HG02623 (cell line): ENCODE measurements around the gene ZFYVE9.
"Not testable (repeated sequence)": the region's sequence is repeated elsewhere in the genome, so short reads cannot be mapped to it uniquely, and the experiment has no call there.

Source experiments
- ATAC-seq: cut with Tn5 transposase; IDR thresholded peaks from one replicate; pipeline ENCODE4 v1.9.1; 2021; ENCODE audit warnings: moderate library complexity; ENCODE audit not compliant: unreplicated experiment

Gene ZFYVE9

DNA sequence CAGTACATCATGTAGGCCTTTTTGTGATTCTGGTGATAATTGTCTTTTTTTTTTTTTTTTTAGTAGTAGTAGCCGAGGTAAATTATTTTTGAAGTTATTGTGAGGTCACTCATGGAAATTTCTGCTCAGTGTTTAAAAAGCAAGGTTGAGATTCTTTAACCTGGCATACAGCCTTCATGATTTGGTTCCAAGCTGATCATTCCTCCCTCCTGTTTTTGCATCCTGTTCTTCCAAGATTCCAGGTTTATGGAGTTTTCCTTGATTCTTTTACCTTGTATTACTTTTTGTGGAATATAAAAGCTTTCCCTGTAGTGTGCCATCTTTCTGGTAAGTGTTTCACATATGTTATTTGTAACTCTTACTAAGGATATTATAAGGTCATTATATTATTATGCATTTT, 9.1 kb downstream of the ZFYVE9 start:
- ATAC-seq, result no peak

DNA sequence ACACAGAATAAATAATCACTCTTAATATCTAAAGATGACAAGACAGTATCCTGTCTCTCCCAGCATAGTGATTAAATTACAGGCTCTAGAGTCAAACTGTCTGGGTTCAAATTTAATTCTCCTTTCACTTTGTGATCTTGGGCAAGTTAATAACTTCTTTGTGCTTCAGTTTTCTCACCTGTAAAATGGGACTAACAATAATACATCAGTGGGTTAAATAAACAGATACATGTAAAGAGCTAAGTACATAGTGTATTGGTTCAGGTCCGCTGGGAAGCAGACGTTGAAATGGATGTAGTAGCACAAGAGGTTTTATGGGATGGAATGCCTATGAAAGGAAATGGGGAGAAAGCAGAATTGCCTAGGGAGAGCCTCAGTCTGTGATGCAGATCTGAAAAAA, 10.7 kb downstream of the ZFYVE9 start:
- no peak for ATAC-seq

DNA sequence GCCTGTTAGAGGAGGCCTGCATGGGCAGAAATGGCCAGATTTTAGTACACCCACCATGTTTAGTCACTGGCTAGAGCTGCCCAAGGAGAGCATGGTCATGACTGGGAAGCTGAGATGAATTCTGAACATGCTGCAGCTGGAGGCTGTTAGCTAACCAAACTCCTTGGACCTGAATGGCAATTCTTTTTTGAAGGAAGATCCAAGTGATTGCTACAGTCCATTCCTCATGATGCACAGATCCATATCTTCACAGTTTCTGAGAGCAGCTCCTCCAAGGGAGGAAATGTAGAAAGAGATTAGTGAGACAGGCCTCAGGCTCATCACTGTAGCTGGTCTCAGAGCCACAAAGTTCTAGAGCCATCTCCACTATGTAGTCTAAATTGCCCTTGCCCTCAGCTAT, 11.1 kb downstream of the ZFYVE9 start:
- ATAC-seq, result no peak

DNA sequence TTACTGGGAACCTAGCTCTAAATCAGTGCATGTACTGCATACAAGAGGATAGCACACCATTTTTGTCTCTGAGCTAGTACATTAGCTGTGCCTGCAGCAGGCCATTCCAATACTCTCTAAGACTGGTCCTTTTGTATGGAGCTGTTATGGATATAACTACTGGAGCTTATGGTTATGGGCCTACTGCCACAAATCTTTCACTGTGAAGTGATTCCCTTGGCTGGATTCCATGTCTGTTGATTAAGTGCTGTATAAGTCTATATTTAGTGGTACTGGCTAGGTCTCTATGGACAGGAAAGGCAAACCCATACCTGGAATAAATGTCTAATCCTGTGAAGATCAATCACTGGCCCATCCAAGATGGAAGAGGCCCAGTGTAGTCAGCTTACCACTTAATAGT, 12.0 kb downstream of the ZFYVE9 start:
- ATAC-seq, result no peak

DNA sequence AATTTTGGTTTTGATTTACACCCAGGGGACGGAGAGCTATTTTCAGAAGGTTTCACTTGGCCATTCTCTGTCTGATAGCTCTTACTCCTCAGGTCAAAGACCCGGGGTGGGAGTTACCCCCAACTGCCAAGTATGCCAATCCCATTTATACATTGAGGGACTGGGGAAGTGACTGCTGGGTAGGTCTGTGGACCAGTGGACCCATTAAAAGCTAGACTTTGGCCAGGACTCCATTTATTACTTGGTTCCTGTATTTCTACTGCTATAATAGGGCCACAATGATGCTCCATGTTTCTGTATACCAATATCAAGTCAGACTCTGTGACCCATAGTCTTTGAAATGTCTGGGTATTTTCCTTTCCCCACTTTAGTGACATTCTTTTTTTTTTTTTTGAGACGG, 14.6 kb downstream of the ZFYVE9 start:
- ATAC-seq, result no peak

DNA sequence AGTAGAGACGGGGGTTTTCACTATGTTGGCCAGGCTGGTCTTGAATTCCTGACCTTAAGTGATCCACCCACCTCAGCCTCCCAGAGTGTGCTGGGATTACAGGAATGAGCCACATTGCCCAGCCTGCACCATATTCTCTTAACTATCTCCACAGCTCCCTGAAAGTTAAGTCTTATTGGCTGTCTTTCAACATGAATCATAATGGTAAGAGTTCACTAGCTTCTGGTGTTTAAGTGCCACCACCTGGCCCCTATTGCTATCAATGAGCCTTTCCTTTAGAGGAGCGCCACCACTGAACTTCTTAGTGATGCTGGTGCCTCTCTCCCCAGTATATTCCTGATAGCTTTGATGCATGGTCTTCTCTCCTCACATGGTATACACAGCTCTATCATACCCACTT, 15.7 kb downstream of the ZFYVE9 start:
- ATAC-seq, result no peak

DNA sequence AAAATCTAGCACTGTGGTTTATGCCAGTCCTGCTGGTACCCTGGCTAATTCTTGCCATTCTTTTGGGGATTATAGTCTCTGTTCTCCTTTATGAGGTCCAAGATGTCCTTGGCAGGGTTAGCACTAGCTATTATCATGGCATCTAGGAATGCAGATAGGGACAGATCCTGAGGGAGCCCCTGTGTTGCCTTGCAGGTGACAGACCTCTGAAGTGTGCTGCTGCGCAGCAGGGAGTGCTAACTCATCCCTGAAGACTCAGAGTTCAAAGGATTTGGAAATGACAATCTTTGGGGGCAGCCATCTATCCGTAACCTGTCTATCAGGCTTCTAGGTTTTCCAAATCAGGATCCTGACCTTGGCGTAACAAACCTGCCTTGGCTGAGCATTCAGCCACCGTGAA, 16.3 kb downstream of the ZFYVE9 start:
- no peak for ATAC-seq

DNA sequence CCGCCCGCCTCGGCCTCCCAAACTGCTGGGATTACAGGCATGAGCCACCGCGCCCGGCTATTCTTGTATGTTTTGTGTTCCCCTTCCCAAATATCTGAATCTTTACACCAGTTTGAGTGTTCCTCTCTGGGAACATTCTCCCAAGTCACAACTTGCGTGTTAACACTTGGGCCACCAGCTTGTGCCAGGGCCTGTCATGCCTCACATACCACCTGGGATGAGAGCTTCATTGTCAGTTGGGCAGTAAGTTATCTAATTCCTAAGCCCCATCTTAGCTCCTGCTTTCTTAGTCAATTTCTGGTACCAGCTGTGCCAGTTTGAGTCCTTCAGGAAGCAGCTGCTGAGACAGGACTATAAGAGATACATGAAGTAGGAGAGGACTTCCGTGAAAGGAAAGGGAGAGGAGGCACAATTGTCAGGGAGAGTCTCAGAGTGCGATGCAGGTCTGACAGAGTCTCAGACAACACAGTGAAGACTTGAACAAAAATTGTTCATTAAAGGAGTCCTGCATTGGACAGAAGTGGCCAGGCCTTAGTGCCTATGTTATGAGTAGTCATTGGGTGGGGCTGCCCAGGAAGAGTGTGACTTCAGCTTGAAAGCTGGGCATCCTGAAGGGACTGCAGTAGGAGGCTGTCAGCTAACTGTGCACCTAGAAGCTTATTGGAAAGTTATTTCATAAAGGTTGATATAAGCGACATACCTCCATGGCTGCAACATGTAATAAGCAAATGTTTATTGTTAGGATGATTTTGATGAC, 17.3 kb downstream of the ZFYVE9 start:
- no peak for ATAC-seq

DNA sequence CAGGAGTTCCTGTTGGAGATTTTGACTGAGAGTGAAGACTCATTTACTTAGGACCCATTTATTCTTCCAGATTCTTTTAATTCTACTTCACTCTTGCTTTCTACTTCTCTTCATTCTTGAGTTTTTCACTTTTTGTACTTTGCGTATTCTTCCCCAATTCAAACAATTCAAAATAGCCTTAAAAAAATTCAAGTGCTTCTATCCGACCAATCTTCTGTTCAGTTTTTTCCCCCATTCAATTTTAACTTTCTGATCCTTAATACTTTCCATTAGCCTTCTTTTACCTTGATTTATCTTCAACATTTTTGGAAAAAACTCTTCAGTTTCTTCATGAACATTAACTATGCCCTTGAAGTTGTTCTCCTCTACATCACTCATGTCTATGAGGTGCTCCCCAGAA, 21.1 kb downstream of the ZFYVE9 start:
- ATAC-seq, result no peak

DNA sequence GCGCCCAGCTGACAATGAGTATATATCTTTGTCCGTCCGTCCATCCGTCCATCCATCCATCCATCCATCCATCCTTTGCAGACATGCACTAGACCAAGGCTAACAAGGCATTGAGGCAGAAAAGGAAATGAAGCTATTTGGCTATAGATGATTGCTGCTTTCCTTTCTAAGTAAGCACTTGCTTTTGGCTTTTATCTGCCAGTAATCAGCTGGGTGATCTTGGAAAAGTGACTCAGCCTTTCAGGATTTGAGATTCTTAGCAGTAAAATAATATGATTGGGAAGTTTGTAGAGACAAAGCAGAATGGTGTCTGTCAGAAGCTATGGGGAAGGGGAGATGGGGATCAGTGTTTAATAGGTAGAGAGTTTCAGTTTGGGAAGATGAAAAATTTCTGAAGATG, 22.7 kb downstream of the ZFYVE9 start:
- no peak for ATAC-seq

DNA sequence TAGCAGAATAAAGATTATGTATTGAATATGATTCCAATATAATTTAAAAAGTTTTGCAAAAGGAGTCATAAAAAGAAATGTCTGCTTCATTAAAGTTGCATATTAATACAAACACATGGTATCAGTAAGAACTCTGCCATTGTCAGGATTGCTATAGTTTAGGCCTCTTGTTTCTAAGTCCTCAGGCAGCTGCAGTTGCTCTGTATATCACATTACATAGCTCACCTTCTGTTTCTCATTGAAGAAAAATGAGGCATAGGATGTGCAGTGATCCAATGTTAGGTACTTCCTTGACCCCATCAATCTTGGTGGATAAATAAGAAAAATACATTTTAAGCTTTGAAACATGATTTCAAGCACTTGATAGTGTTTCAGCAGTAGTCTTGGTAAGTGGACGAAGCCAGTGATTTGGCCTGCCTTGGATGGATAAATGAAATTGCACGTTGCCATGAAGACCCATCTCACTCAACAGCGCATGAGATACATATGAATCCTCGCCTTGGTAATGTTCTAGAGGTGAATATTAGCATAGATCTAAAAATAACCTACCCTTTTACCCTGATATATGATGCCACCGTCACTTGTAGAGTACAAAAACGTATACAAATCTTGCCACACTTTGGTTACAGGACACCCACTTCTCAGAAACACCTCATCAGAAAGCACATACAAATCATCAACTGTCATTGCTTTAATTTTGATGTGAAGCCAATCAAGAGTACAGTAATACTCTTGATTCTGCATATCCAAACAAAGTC, 25.3 kb downstream of the ZFYVE9 start:
- no peak for ATAC-seq

DNA sequence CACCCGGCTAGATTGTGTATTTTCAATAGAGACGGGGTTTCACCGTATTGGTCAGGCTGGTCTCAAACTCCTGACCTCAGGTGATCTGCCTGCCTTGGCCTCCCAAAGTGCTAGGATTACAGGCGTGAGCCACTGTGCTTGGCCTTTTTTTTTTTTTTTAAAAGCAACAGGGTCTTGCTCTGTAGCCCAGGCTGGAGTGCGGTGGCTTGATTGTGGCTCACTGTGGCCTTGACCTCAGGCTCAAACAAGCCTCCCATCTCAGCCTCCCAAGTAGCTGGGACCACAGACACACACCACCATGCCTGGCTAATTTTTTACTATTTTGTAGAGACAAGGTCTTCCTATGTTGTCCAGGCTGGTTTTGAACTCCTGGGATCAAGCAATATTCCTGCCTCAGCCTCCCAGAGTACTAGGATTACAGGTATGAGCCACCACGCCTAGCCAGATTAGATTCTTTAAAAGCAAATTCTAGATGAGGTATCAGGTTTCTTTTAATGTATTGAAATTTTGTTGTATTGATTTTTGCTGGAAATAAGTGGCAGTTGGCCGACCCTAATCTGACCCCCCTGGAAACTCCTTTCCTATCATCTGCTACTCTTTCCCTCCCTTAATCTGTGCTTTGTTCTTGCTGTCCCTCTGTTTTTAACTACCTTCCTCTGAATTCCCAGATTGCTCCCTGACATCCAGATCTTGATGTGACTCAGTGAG, 26.6 kb downstream of the ZFYVE9 start:
- ATAC-seq, result no peak

DNA sequence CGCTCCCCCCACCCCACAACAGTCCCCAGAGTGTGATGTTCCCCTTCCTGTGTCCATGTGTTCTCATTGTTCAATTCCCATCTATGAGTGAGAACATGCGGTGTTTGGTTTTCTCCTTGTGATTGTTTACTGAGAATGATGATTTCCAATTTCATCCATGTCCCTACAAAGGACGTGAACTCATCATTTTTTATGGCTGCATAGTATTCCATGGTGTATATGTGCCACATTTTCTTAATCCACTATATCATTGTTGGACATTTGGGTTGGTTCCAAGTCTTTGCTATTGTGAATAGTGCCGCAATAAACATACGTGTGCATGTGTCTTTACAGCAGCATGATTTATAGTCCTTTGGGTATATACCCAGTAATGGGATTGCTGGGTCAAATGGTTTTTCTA, 29.3 kb downstream of the ZFYVE9 start:
- ATAC-seq, result not testable (repeated sequence)

DNA sequence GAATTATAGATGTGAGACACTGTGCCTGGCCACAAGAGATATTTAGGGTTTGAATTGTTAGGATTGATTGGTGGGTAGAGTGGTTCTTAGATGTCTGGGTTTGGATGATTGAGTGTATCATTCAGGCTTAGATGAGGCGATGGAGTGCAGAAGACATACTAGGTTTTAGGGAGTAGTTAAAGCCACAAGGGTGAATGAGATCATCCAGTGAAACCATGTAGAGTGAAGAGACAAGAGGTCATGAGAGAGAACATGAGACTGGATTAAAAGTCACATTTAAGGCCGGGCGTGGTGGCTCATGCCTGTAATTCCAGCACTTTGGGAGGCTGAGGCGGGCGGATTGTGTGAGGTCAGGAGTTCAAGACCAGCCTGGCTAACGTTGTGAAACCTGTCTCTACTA, 37.2 kb downstream of the ZFYVE9 start:
- ATAC-seq, result no peak

DNA sequence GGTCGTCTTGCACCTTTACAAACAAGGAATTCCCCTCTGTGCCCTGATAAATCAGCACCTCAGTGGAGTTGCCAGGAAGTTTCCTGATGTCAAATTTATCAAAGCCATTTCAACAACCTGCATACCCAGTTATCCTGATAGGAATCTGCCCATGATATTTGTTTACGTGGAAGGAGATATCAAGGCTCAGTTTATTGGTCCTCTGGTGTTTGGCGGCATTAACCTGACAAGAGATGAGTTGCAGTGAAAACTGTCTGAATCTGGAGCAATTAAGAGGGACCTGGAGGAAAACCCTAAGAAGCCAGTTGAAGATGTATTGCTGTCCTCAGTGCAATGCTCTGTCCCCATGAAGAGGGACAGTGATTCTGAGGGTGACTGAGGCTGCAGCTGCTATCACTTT, 38.3 kb downstream of the ZFYVE9 start:
- ATAC-seq, result no peak

DNA sequence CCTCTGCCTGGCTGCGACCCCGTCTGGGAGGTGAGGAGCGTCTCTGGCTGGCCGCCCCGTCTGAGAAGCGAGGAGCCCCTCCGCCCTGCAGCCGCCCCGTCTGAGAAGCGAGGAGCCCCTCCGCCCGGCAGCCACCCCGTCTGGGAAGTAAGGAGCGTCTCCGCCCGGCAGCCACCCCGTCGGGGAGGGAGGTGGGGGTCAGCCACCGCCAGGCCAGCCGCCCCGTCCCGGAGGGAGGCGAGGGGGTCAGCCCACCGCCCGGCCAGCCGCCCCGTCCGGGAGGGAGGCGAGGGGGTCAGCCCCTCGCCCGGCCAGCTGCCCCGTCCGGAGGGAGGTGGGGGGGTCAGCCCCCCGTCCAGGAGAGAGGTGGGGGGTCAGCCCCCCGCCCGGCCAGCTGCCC, 39.9 kb downstream of the ZFYVE9 start:
- ATAC-seq, result not testable (repeated sequence)

DNA sequence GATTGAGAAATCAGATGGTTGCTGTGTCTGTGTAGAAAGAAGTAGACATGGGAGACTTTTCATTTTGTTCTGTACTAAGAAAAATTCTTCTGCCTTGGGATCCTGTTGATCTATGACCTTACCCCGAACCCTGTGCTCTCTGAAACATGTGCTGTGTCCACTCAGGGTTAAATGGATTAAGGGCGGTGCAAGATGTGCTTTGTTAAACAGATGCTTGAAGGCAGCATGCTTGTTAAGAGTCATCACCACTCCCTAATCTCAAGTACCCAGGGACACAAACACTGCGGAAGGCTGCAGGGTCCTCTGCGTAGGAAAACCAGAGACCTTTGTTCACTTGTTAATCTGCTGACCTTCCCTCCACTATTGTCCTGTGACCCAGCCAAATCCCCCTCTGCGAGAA, 40.4 kb downstream of the ZFYVE9 start:
- ATAC-seq, result not testable (repeated sequence)

DNA sequence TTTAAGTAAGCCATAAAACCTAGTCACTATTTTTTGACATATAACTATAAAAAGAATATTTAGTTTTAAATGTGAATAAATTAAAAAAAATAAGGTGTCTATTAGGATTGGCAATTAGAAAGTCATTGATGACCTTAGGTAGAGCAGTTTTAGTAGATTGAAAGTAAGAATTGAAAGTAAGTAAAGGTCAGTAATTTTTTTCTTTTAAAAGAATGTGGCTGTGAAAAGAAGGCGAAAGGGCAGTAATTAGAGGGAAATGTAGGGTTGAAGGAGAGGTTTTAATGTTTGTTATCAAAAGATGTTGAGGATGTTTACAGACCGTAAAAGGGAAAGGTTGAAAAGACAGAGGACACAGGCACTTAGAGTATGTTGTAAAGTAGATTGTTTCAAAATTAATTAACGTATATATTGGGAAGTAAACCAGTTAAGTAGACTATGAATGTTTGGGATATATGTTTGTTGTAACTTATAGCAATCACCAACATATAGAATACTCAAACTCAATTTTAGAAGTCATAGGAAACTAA, 41.0 kb downstream of the ZFYVE9 start:
- ATAC-seq, result no peak

DNA sequence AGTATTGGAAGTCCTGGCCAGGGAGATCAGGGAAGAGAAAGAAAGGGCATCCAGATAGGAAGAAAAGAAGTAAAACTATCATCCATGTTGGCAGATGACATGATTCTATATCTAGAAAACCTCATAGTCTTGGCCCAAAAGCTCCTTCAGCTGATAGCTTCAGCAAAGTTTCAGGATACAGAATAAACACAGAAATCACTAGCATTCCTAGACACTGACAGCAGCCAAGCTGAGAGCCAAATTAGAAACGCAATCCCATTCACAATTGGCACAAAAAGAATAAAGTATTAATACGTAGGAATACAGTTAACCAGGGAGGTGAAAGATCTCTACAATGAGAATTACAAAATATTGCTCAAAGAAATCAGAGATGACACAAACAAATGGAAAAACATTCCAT, 44.6 kb downstream of the ZFYVE9 start:
- no peak for ATAC-seq

DNA sequence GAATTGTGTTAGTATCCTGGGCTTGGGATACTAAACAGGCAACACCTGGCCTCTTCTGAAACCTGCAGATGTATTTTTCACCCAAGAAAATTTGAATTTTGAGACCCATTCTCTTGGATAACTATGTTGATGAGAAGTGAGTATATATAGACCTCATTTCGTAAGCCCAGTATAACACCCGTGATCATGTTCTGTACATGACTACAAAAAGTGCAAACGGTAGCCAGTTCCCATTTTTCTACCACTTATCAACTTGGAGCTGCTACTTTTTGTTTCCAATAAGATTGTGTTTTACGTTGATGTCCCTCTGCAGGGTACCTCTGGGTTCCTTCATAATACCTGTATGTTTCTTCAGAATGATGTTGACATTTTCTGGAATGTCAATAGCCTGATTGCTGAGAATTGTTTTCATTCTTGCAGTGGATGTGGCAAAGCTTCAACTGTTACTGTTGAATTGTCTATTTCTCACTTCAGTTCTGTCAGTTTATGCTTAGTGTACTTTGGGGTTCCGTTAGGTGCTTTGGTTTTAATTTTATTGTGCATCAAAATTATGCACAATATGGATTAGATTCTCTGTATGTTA, 48.1 kb downstream of the ZFYVE9 start:
- no peak for ATAC-seq

DNA sequence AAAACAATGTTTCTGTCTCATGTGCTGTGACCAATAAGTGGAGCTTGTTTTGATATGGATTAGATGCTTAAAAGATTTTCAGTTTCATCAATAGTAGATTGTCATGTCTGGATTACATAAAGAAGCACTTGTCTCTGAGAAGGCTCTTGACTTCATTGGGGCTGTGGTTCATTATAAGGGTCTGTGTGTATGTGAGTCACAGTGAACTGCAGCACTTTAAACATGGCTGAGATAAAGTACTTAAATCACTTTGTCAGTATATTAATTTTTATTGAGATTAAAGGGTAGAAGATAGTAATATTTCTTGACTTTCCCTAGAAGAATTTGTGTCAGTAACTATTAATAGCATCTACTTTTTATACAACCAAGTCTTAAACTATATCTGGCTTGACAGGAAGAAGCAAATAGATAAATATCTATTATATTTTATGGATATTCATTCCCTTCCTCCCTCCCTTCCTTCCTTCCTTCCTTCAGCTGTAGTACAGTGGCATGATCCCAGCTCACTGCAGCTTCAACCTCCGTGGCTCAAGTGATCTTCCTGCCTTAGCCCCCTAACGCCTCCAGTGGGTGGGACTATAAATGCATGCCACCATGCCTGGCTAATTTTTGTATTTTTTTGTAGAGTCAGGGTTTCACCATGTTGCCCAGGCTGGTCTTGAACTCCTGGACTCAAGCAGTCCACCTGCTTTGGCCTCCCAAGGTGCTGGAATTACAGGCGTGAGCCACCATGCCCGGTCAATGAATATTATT, 48.8 kb downstream of the ZFYVE9 start:
- no peak for ATAC-seq
